RWPE1 (cell line): ENCODE results near the gene KIF16B.

Experiments used
- CTCF ChIA-PET: fragments of 350-600 bp; sonication (Branson Sonifier 250); formaldehyde crosslinking; extraction: SDS; loops from one replicate; lab custom pipeline; 2021; lab: Yijun Ruan, JAX
- POLR2A ChIA-PET: fragments of 400-600 bp; formaldehyde crosslinking; extraction: SDS; loops from one replicate; lab custom pipeline; 2020; ENCODE audit warnings: antibody characterized with exemption; ENCODE audit not compliant: low non-redundant PET; lab: Yijun Ruan, JAX
- DNase-seq: peaks from one replicate; pipeline ENCODE4 v3.0.0; 2012; ENCODE audit warnings: low spot score
- H3K27ac ChIP-seq: fragments of 450-650 bp; 2 replicates; pipeline ENCODE4 v1.5.1; 2017
- TF ChIP-seq, protein P1 (sequence below): fragments of 450-650 bp; conservative IDR thresholded peaks from 2 replicates; pipeline ENCODE4 v1.5.1; 2017; ENCODE audit warnings: low read depth, mild to moderate bottlenecking

The KIF16B gene

GRCh38 chr20:16314320-16314719 lies 258.9 kb downstream of the KIF16B start:
- TF ChIP-seq, protein P1, sequence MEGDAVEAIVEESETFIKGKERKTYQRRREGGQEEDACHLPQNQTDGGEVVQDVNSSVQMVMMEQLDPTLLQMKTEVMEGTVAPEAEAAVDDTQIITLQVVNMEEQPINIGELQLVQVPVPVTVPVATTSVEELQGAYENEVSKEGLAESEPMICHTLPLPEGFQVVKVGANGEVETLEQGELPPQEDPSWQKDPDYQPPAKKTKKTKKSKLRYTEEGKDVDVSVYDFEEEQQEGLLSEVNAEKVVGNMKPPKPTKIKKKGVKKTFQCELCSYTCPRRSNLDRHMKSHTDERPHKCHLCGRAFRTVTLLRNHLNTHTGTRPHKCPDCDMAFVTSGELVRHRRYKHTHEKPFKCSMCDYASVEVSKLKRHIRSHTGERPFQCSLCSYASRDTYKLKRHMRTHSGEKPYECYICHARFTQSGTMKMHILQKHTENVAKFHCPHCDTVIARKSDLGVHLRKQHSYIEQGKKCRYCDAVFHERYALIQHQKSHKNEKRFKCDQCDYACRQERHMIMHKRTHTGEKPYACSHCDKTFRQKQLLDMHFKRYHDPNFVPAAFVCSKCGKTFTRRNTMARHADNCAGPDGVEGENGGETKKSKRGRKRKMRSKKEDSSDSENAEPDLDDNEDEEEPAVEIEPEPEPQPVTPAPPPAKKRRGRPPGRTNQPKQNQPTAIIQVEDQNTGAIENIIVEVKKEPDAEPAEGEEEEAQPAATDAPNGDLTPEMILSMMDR: no peak
- CTCF ChIA-PET: no interaction called here
- H3K27ac ChIP-seq: no peak overlapping the region
- DNase-seq: no peak
- POLR2A ChIA-PET: interaction anchor here (0.6 kb wide), 1 partner anchor 138 kb away, joined by 4 read pairs; no protein-coding TSS in a partner anchor

- TF ChIP-seq, protein P1: no peak
- no peak overlapping the region for H3K27ac ChIP-seq
- ChIA-PET CTCF (no interaction called here), POLR2A (no interaction called here)
- DNase-seq: no peak
Observed at GRCh38 chr20:16313917-16314316, 259.3 kb downstream of the KIF16B start.

GRCh38 chr20:16312998-16313397 lies 260.2 kb downstream of the KIF16B start:
- POLR2A ChIA-PET: no interaction called here
- no peak for DNase-seq
- CTCF ChIA-PET: no interaction called here
- TF ChIP-seq, protein P1: no peak
- H3K27ac ChIP-seq: no peak overlapping the region

GRCh38 chr20:16311756-16312155 lies 261.5 kb downstream of the KIF16B start:
- ChIA-PET POLR2A (no interaction called here), CTCF (no interaction called here)
- TF ChIP-seq, protein P1: no peak
- H3K27ac ChIP-seq: no peak overlapping the region
- no peak for DNase-seq

GRCh38 chr20:16308754-16309153 lies 264.5 kb downstream of the KIF16B start:
- ChIA-PET POLR2A (no interaction called here), CTCF (no interaction called here)
- no peak for DNase-seq
- H3K27ac ChIP-seq: no peak overlapping the region
- TF ChIP-seq, protein P1: no peak

GRCh38 chr20:16302818-16303217 lies 270.4 kb downstream of the KIF16B start:
- ChIA-PET CTCF (no interaction called here), POLR2A (no interaction called here)
- TF ChIP-seq, protein P1: no peak
- no peak overlapping the region for H3K27ac ChIP-seq
- no peak for DNase-seq

DNA sequence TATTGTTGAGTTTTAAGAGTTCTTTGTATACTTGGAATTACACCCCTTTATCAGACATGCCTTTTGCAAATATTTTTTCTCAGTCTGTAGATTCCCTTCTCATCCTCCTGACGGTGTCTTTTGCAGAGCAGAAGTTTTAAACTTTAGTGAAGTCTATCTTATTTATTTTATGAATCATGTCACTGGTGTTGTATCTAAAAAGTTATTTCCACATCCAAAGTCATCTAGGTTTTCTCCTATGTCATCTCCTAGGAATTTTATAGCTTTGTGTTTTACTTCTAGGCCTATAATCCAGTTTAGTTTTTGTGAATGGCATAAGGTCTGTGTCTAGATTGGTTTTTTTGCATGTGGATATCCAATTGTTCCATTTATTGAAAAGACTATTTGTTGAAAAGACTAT lies 271.3 kb downstream of the KIF16B start:
- TF ChIP-seq, protein P1: no peak
- POLR2A ChIA-PET: no interaction called here

More for the DNA sequence above, 271.3 kb downstream of the KIF16B start:
- CTCF ChIA-PET: no interaction called here
- DNase-seq: no peak
- no peak overlapping the region for H3K27ac ChIP-seq
